NCI-H526 treated with DMSO at 0.1 percent for 48 hours (cell line): ENCODE data around the gene APC2.

Source experiments
- DNase-seq: peaks from one replicate; lab custom pipeline; 2025; lab: John Stamatoyannopoulos, UW

APC2 gene

DNA sequence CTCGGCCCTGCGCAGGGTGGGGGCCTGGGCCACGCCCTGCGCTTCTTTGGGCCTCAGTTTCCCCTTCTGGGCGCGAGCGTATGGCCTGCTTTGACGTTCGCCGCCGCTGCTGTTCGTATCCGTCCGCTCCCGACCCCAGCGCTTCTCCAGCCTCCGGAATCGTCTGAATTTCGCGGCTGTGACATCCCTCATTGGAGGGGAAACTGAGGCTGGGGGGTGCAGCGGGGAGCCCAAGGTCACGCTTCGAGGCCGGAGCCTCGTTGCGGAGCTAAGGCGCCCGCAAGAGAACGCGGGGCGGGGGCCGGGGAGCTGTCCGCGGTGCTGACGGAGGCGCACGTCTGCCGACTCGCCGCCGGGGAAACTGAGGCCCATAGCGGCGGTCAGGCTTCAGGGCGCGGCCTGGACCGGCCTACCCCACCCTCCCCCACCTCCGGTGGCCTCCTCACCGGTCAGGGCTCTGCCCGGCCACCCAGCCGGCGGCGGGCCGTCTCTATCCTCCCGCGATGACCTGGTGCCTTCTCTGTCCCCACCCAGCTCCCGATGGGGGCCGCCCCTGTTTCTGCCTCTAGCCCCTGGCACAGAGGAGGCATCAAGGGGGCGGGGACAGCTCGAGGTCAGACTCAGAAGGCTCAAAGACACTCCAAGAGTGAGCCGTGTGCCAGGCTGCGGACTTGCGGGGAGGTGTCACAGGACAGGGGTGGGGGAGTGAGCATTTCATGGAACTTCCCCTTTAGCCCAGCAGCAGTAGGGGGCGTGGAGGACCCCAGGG lies 3.0 kb upstream of the APC2 start:
- no peak for DNase-seq

- no peak for DNase-seq
These were observed 2.4 kb upstream of the APC2 start for GRCh38 chr19:1447504-1447903.

DNA sequence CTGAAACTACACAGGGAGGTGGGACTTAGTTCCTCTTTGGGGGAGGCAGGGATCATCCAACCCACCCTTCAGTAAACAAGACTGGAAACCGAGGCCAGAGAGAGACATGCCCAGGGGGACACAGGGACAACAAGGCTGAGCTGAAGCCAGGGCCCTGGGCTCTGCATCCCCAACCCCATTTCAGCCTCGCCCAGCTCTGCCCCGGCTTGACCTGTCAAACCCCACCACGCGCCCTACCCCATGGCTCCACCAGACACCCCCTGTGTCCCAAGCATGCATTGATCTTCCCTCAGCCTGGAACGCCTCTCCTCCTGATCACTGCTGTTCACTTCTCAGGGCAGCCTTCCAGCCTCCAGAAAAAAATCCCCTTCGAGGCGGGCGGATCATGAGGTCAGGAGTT lies 2.0 kb upstream of the APC2 start:
- DNase-seq, result no peak

DNA sequence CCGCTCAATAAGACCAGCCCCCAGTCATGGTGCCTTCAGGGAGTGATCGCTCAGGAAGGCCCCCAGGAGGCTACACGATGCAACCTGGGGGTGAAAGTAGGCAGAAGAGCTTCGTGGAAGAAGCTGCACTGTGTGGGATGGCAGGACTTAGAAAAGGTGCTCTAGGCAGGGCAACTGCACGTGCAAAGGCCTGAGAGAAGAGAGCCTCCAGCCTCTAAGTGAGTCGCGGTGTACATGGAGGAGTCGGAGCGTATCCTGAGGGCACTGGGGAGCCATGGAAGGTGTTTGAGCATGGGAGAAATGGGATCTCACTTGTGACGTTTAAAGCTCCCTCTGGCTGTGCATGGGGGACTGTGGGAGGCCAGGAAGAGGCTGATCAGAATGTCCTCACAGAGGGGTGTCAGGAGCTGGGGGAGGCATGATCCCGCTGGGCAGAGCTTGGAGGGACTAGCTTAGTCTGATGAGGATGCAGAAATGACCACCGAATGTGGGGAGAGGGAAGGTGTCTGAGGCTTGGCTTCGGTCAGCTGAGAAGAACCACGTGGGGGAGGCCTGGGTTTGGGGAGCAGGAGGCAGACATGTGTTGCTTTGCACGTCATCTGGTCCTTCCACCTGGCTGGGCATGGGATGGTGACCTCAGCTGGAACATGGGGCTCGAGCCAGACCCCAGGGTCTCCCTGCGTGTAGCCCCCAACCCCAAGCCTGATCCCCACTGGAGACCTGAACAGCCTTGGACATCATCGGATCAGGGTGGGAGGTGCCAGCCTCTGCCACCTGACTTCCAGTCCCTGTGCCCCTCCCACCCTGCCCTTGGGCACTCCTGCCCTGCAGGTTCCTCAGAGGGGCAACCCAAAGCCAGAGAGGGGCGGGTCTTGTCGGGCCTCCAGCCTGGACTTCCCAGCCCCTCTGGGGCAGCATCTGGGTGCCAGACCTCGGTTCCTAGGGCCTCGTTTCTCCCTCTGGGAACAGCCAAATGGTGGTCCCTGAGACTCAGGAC lies 1.1 kb downstream of the APC2 start:
- DNase-seq, result no peak

DNA sequence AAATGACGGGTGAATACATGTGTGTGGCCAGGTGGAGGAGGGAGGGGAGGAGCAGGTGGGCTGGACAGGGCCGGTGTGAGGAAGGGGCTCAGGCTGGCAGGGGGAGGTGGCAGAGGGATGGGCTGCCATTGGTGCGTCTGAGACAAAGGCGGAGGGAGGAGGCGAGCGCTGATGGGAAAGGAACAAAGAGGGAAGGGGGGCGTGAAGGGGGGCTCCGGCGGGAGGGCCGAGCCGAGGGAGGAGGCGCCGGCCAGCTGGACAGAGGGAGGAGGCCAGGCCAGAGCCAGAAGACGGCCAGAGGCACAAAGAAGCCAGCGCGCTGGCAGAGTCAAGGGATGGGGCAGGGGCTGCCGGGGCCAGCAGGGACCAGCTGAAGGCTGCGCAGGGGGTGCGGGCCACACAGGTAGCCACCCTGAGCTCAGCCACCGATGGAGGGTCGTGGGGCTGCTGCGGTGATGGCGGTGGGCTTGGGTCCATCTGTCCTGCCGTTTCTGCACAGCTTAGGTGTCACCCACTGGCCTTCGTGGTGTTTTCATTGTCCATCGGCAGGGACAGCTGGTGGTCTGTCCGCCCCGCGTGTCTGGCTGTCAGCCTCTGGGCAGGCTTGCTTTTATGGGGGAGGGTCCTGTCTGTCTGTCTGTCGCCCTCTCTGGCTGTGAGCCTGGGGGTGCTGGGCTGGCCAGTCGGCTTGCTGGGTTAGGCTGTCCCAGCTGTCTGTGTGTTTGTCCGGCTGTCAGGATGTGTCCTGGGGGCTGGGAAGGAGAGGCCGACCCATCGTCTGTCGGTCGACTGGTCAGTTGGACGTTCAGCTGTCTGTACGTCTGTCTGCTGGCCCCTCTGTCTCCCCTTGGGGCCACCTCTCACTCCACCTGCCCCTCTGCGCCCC lies 2.2 kb downstream of the APC2 start:
- DNase-seq, result no peak

DNA sequence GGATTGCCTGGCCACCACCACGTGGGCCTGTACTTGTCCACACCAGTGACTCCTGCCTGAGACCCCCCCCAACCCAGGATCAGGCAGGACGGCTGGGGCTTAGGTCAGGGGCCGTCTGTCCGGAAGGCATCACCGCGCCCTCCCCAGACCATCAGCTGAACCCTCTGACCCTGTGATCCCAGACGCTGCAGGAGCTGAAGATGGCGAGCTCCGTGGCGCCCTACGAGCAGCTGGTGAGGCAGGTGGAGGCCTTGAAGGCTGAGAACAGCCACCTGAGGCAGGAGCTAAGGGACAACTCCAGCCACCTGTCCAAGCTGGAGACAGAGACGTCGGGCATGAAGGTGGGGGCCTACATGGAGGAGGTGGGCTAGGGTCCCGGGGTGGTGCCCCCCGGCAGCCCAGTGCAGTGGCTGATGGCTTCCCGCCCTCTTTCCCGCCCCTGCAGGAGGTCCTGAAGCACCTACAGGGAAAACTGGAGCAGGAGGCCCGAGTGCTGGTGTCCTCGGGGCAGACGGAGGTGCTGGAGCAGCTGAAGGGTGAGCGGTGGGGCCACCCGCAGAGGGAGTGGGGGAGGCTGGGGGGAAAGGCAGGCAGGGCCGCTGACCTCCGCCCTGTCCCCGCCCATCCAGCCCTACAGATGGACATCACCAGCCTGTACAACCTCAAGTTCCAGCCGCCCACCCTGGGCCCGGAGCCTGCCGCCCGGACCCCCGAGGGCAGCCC lies 3.0 kb downstream of the APC2 start:
- no peak for DNase-seq

DNA sequence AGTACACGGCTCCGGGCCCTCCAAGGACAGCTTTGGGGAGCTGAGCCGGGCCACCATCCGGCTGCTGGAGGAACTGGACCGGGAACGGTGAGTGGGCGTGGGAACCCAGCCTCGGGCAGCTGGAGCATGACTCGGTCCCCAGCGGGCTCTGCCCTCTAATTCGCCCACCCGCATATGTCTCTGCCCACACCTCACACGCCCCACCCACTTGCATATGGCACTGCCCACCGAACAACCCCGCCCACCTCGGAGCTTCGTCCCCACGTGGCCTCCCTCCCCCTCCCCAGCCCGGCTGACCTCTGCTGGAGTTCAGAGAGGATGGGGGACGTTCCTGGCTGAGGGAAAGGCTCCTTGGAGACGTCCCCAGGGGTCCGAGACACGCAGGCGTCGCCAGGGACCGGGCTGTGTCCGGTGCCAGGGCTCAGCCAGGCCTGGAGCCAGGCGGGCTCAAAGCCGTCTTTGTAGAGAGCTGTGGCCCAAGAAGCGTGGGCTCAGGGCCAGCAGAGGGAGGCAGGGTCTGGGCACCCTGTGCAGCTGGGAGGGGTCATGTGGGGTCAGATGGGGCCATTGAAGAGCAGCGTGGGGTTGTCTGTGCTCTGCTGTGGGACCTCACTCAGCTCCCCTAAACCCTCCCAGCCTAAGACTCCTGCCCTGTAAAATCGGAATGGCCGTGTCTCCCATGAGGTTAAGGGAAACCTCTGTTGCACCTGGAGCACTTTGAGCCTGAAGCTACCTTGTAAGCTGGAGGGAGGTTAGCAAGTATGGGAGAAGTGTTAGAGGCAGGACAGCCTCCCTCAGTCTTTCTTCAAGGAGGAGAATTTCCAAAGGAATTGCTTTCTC lies 3.8 kb downstream of the APC2 start:
- DNase-seq, result no peak

GRCh38 chr19:1455002-1455335 lies 5.0 kb downstream of the APC2 start:
- no peak for DNase-seq

DNA sequence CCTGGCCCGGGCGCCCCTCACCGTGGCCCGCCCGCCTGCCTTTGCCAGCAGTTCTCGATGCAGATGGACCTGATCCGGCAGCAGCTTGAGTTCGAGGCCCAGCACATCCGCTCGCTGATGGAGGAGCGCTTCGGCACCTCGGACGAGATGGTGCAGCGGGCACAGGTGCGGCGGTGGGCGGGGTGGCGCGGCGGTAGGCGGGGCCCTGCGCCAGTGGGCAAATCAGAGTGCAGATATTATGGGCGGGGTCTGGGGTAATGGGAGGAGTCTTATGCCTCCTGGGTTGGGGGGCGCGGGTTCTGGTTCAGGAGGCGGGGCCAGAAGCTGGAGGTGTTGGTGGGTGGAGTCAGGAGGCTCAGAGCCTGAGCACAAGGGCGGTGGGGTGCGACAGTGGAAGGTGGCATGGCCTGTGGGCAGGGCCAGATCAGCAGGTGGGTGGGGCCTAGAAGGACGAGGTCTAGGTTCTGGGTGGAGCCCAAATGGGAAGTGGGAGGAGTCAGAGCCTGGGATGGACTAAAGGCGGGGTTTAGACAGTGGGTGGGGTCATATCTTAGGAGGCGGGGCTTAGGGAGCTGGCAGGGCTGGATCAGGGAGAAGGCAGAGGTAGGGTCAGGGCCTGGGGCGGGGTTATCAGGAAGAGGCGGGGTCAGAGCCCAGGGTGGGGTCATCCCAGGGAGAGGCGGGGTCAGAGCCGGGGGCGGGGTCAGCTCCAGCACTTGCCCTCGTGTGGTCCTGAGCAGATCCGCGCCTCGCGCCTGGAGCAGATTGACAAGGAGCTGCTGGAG lies 5.6 kb downstream of the APC2 start:
- peak; percentile 81 for DNase-seq

DNA sequence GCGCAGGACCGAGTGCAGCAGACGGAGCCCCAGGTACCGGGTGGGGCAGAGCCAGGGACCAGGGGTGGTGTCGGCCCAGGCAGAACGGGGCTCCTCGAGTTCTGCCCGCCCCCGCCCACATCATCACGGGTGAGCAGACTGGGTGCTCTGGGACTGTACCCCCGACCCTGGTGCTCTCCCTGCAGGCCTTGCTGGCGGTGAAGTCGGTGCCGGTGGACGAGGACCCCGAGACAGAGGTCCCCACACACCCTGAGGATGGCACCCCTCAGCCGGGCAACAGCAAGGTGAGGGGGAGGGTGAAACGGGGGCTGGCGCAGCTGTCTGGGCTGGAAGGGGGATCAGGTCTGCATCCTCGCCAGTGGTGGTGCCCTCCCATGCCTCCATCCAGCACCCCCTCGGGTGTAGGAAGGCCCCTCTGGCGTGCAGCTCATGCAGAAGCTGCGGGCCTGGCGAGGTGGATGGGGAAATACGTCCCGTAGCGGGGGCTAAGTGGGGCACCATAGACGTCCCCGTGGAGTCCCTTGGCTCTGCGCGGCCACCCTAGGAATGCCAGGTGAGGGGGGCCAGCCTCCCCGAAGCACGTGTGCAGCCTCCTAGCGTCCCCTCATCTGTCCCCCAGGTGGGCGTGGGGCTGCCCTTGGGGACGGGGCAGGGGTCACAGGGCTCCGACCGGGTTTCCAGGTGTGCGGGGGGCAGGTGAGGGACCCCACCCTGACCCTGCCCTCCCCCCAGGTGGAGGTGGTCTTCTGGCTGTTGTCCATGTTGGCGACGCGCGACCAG lies 6.4 kb downstream of the APC2 start:
- no peak for DNase-seq

DNA sequence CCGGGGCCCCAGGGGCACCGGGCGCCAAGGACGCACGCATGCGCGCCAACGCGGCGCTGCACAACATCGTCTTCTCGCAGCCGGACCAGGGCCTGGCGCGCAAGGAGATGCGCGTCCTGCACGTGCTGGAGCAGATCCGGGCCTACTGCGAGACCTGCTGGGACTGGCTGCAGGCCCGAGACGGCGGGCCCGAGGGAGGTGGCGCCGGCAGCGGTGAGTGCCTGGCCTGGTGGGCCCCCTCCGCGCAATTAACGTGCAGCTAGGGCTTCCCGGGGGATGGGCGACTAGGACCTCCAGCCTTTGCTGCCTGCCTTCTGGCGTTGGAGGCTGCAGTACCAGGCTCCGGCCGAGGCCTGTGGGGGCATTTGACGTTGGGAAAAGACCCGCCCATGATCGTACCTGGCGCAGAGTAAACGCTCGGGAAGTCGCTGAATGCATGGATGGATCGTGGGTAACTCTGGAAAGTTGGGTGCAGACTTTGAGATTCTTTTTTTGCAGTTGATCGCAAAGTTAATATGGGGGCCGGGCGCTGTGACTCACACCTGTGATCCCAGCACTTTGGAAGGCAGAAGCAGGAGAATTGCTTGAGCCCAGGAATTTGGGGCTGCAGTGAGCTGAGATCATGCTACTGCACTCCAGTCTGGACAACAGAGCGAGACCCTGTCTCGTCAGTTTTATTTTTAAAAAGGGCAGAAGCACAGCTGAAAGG lies 7.3 kb downstream of the APC2 start:
- no peak for DNase-seq

DNA sequence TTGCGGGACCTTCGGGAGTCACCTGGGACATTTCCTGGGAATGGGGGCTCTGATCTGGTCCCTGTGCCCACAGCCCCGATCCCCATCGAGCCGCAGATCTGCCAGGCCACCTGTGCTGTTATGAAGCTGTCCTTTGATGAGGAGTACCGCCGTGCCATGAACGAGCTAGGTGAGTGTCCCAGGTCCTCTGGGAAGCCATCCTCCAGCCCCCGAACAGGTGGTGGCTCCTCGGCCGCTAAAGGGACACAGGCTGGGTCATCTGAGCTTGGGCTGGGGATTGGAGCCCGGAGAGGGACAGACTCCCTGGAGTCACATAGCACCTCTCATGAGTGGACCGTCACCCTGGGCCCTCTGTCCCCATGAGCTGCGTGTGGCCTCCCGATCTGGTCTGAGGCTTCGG lies 8.0 kb downstream of the APC2 start:
- DNase-seq, result no peak

GRCh38 chr19:1459479-1459878 lies 9.6 kb downstream of the APC2 start:
- no peak for DNase-seq

DNA sequence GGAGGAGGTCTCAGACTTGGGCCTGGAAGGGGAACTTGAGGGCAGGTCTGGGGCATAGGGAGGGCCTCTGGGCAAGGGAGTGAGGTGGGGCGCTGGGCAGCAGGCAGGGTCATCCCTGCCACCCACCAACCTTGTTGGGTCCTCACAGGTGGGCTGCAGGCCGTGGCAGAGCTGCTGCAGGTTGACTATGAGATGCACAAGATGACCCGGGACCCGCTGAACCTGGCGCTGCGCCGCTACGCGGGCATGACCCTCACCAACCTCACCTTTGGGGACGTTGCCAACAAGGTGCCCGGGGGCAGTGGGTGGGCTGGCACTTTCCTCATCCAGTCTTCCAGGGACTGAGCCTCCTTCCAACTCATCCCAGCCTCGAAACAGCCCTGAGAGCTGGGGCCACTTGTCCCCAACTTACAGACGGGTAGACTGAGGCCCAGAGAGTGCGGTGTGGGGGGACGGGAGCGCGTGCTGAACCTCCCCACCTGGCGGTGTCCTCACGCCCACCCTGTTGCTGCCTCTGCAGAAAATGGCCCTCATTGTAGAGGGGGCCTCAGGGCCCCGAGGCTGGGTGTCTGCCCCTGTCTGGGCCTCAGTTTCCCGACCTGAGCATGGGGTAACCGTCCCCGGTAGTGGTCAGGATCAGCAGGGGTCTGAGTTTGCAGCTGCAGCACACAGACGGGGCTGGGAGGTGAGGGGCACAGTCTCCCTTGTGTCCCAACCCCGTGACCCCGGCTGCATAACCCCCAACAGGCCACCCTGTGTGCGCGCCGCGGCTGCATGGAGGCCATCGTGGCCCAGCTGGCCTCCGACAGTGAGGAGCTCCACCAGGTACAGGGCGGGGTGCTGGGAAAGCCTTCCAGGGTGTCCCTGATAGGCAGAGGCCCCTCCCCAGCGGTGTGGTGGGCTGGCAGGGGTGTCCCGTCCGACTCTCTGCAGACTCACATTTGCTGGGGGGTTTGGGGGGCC lies 10.4 kb downstream of the APC2 start:
- no peak for DNase-seq

- no peak for DNase-seq
These were observed 11.9 kb downstream of the APC2 start for GRCh38 chr19:1461862-1462261.

DNA sequence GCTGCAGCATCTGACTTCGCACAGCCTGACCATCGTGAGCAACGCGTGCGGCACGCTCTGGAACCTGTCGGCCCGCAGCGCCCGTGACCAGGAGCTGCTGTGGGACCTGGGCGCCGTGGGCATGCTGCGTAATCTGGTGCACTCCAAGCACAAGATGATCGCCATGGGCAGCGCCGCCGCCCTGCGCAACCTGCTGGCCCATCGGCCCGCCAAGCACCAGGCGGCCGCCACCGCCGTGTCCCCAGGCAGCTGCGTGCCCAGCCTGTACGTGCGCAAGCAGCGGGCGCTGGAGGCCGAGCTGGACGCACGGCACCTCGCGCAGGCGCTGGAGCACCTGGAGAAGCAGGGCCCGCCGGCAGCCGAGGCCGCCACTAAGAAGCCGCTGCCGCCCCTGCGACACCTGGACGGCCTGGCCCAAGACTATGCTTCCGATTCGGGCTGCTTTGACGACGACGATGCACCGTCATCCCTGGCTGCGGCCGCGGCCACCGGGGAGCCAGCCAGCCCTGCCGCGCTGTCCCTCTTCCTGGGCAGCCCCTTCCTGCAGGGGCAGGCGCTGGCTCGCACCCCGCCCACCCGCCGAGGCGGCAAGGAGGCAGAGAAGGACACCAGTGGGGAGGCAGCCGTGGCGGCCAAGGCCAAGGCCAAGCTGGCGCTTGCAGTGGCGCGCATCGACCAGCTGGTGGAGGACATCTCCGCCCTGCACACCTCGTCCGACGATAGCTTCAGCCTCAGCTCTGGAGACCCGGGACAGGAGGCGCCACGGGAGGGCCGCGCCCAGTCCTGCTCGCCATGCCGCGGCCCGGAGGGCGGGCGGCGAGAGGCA lies 15.5 kb downstream of the APC2 start:
- DNase-seq, result no peak
